CD4-positive, alpha-beta T cell (primary cell): ENCODE results near the gene TMEM168. TPM values are rescaled to one million over a fixed set of nuclear protein-coding genes. Genes with fewer than 3 reads are reported as not detected.

Source experiments
- ATAC-seq: fragments of 200-7000 bp; cut with Tn5 transposase; one replicate; pipeline ENCODE4 v1.10.0; 2022; ENCODE audit warnings: mild to moderate bottlenecking; ENCODE audit not compliant: poor library complexity
- CTCF ChIA-PET: fragments of 350-600 bp; sonication (Branson Sonifier 250); formaldehyde crosslinking; loops from one replicate; lab custom pipeline; 2021; ENCODE audit warnings: antibody characterized with exemption, inconsistent platforms; lab: Charles Lee
- POLR2A ChIA-PET: fragments of 350-600 bp; sonication (Branson Sonifier 250); formaldehyde crosslinking; loops from one replicate; lab custom pipeline; 2021; ENCODE audit warnings: antibody characterized with exemption, inconsistent platforms; lab: Charles Lee
- DNase-seq, 14 experiments: peaks; one replicate each; pipeline ENCODE4 v3.0.0-alpha.2; 2013 to 2020; ENCODE audit warnings: mixed read lengths in 2 of 14
- H3K27ac ChIP-seq, 2 donors: one replicate each; pipeline versions ENCODE4 v1.5.1 to v1.7.0; 2013; ENCODE audit warnings: low read length in 2 of 2, low read depth in 1 of 2, mild to moderate bottlenecking in 1 of 2
- H3K27me3 ChIP-seq, 2 experiments: 1 replicate in 1 of 2; 2 replicates in 1 of 2; pipeline versions ENCODE4 v1.6.1 to v1.7.0; 2013; ENCODE audit warnings: low read length in 2 of 2, control low read depth in 1 of 2, mild to moderate bottlenecking in 1 of 2, moderate library complexity in 1 of 2; ENCODE audit not compliant: insufficient read depth in 2 of 2, control insufficient read depth in 1 of 2
- H3K36me3 ChIP-seq: one replicate; pipeline ENCODE4 v1.6.1; 2013; ENCODE audit warnings: low read length, control low read depth; ENCODE audit not compliant: insufficient read depth
- H3K4me1 ChIP-seq: one replicate; pipeline ENCODE4 v1.6.1; 2013; ENCODE audit warnings: low read length, control low read depth; ENCODE audit not compliant: insufficient read depth
- H3K4me3 ChIP-seq: one replicate; pipeline ENCODE4 v1.5.1; 2013; ENCODE audit warnings: mild to moderate bottlenecking, low read length, moderate library complexity
- H3K9me3 ChIP-seq, 2 experiments: 1 replicate in 1 of 2; 2 replicates in 1 of 2; pipeline versions ENCODE4 v1.6.1 to v1.7.0; 2013; ENCODE audit warnings: low read length in 2 of 2, mild to moderate bottlenecking in 2 of 2, control low read depth in 1 of 2, moderate library complexity in 1 of 2; ENCODE audit not compliant: control insufficient read depth in 1 of 2, insufficient read depth in 1 of 2
- H3K27ac Mint-ChIP-seq: one replicate; pipeline ENCODE4 v1.8.0; 2020; ENCODE audit warnings: mixed read lengths
- H3K27me3 Mint-ChIP-seq: one replicate; pipeline ENCODE4 v1.8.0; 2021; ENCODE audit warnings: mixed read lengths
- H3K36me3 Mint-ChIP-seq: one replicate; pipeline ENCODE4 v1.8.0; 2021; ENCODE audit warnings: low read depth, mixed read lengths
- H3K4me1 Mint-ChIP-seq: one replicate; pipeline ENCODE4 v1.8.0; 2021; ENCODE audit warnings: low read depth, mixed read lengths
- H3K4me3 Mint-ChIP-seq: one replicate; pipeline ENCODE4 v1.8.0; 2020; ENCODE audit warnings: mild to moderate bottlenecking, mixed read lengths
- H3K9me3 Mint-ChIP-seq: one replicate; pipeline ENCODE4 v1.8.0; 2020; ENCODE audit warnings: mixed read lengths
- intact Hi-C, 2 experiments: fragments of 100-400 bp; cut with DNase I in 1 of 2; cut with micrococcal nuclease in 1 of 2; formaldehyde crosslinking; loops; one replicate each; pipeline versions ENCODE4 v1.15.1 to v1.9.0; 2023 to 2025; cut with DNase I, micrococcal nuclease
- total RNA-seq, 174 experiments: library from RNA in 2 of 174; stranded (reverse) in 2 of 174; gene quantifications; one replicate each; pipeline ENCODE4 v1.2.3 and lab custom pipeline; 2021 to 2026
- TF ChIP-seq, protein P1 (sequence below): fragments of 200-600 bp; IDR thresholded peaks from one replicate; pipeline ENCODE4 v1.8.0; 2022; ENCODE audit warnings: antibody characterized with exemption, mild to moderate bottlenecking

TMEM168 gene
- total RNA-seq, 2 experiments from 2014 or later = 11.5 to 11.9 TPM

- intact Hi-C loops = no loop called here
- DNase-seq (no peak), ATAC-seq (no peak)
- no peak overlapping the region for H3K4me3 ChIP-seq
- no peaks in the 10 kb centered on the region for H3K27me3 ChIP-seq
- peaks cover 55% of the 10 kb centered on the region for H3K4me1 Mint-ChIP-seq
- H3K9me3 Mint-ChIP-seq = no peaks in the 10 kb centered on the region
- no peaks in the 10 kb centered on the region for H3K27me3 Mint-ChIP-seq
- H3K9me3 ChIP-seq = no peaks in the 10 kb centered on the region
- H3K4me1 ChIP-seq = peaks cover 8% of the 10 kb centered on the region
- H3K27ac ChIP-seq = no peak overlapping the region
- H3K36me3 ChIP-seq = peaks cover 32% of the 10 kb centered on the region
- H3K36me3 Mint-ChIP-seq = peaks cover 83% of the 10 kb centered on the region
- ChIA-PET POLR2A (no interaction called here), CTCF (no interaction called here)
- TF ChIP-seq, protein P1, sequence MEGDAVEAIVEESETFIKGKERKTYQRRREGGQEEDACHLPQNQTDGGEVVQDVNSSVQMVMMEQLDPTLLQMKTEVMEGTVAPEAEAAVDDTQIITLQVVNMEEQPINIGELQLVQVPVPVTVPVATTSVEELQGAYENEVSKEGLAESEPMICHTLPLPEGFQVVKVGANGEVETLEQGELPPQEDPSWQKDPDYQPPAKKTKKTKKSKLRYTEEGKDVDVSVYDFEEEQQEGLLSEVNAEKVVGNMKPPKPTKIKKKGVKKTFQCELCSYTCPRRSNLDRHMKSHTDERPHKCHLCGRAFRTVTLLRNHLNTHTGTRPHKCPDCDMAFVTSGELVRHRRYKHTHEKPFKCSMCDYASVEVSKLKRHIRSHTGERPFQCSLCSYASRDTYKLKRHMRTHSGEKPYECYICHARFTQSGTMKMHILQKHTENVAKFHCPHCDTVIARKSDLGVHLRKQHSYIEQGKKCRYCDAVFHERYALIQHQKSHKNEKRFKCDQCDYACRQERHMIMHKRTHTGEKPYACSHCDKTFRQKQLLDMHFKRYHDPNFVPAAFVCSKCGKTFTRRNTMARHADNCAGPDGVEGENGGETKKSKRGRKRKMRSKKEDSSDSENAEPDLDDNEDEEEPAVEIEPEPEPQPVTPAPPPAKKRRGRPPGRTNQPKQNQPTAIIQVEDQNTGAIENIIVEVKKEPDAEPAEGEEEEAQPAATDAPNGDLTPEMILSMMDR = no peak
- no peak overlapping the region for H3K4me3 Mint-ChIP-seq
- no peak overlapping the region for H3K27ac Mint-ChIP-seq
Measured at GRCh38 chr7:112782498-112782897, 7.7 kb downstream of the TMEM168 start.

DNA sequence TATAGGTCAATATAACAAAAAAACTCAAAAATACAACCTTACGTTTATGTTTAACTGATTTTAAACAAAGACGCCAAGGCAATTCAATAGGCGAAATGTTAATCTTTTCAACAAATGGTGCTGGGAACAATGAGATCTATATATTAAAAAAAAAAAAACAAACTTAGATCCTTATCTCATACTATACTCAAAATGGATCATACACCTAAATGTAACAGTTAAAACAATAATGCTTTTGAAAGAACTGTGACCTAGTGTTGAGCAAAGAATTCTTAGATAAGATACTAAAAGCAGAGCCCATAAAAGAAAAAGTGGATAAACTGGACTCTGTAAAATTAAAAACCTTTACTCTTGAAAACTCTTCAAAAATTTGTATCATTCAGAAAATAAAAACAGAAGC, 8.6 kb downstream of the TMEM168 start:
- Histone ChIP-seq H3K27me3 (no peaks in the 10 kb centered on the region), H3K4me1 (peaks cover 6% of the 10 kb centered on the region), H3K36me3 (peaks cover 32% of the 10 kb centered on the region), H3K9me3 (no peaks in the 10 kb centered on the region), H3K27ac (no peak overlapping the region), H3K4me3 (no peak overlapping the region)
- no peak overlapping the region for H3K27ac Mint-ChIP-seq
- POLR2A ChIA-PET = no interaction called here
- DNase-seq = no peak
- ATAC-seq = no peak
- no peaks in the 10 kb centered on the region for H3K27me3 Mint-ChIP-seq
- H3K4me3 Mint-ChIP-seq = no peak overlapping the region
- CTCF ChIA-PET = no interaction called here
- H3K36me3 Mint-ChIP-seq = peaks cover 83% of the 10 kb centered on the region
- peaks cover 47% of the 10 kb centered on the region for H3K4me1 Mint-ChIP-seq
- no peaks in the 10 kb centered on the region for H3K9me3 Mint-ChIP-seq
- intact Hi-C loops = no loop called here
- TF ChIP-seq, protein P1 = no peak

GRCh38 chr7:112781110-112781509, 9.1 kb downstream of the TMEM168 start:
- ChIA-PET CTCF (no interaction called here), POLR2A (no interaction called here)
- Mint-ChIP-seq H3K36me3 (peaks cover 79% of the 10 kb centered on the region), H3K27ac (no peak overlapping the region), H3K4me3 (no peak overlapping the region), H3K4me1 (peaks cover 43% of the 10 kb centered on the region), H3K27me3 (no peaks in the 10 kb centered on the region), H3K9me3 (no peaks in the 10 kb centered on the region)
- Histone ChIP-seq H3K4me1 (peaks cover 6% of the 10 kb centered on the region), H3K27me3 (no peaks in the 10 kb centered on the region), H3K9me3 (no peaks in the 10 kb centered on the region), H3K36me3 (peaks cover 32% of the 10 kb centered on the region), H3K27ac (no peak overlapping the region), H3K4me3 (no peak overlapping the region)
- intact Hi-C loops = no loop called here
- ATAC-seq = no peak
- TF ChIP-seq, protein P1 = no peak
- no peak for DNase-seq
